GM12865 (cell line): Measurements from ENCODE around the gene RPUSD1.

Experiments
- DNase-seq: peaks from one replicate; pipeline ENCODE4 v3.0.0; 2010; ENCODE audit warnings: low read depth
- H3K4me3 ChIP-seq: 2 replicates; pipeline ENCODE4 v1.5.1; 2011; ENCODE audit warnings: mild to moderate bottlenecking, low read depth, low read length, control low read depth
- CTCF ChIP-seq: IDR thresholded peaks from 2 replicates; pipeline ENCODE4 v1.5.1; 2011; ENCODE audit warnings: low read length, control low read depth, low read depth, inconsistent platforms; ENCODE audit not compliant: insufficient read depth; ENCODE audit errors: missing control alignments

Gene RPUSD1

GRCh38 chr16:766008-766819 is 22.0 kb downstream of the RPUSD1 start:
- H3K4me3 ChIP-seq = no peak overlapping the region
- no peak for DNase-seq
- no peak for TF ChIP-seq CTCF

GRCh38 chr16:765488-765865 is 22.7 kb downstream of the RPUSD1 start:
- DNase-seq = no peak
- TF ChIP-seq CTCF = no peak

GRCh38 chr16:764848-765487 is 23.2 kb downstream of the RPUSD1 start:
- DNase-seq = no peak
- H3K4me3 ChIP-seq = no peak overlapping the region
- no peak for TF ChIP-seq CTCF

More at GRCh38 chr16:765488-765865, 22.7 kb downstream of the RPUSD1 start:
- no peak overlapping the region for H3K4me3 ChIP-seq

- DNase-seq = no peak
- TF ChIP-seq CTCF = no peak
These were observed 23.9 kb downstream of the RPUSD1 start for GRCh38 chr16:764184-764750.

GRCh38 chr16:763369-764183 is 24.6 kb downstream of the RPUSD1 start:
- DNase-seq = no peak
- no peak for TF ChIP-seq CTCF
- H3K4me3 ChIP-seq = no peak overlapping the region

More at GRCh38 chr16:764184-764750, 23.9 kb downstream of the RPUSD1 start:
- H3K4me3 ChIP-seq = no peak overlapping the region

- H3K4me3 ChIP-seq = no peak overlapping the region
- no peak for TF ChIP-seq CTCF
- DNase-seq = no peak
These were observed 25.4 kb downstream of the RPUSD1 start for GRCh38 chr16:762595-763268.
